Measurements from ENCODE around the gene CCDC30. TPM values are rescaled to one million over a fixed set of nuclear protein-coding genes. Genes with fewer than 3 reads are reported as not detected.

Gene CCDC30
- 0.38 and 1.8 TPM in 2 replicates for total RNA-seq (ENCODE audit: low replicate concordance)

DNA sequence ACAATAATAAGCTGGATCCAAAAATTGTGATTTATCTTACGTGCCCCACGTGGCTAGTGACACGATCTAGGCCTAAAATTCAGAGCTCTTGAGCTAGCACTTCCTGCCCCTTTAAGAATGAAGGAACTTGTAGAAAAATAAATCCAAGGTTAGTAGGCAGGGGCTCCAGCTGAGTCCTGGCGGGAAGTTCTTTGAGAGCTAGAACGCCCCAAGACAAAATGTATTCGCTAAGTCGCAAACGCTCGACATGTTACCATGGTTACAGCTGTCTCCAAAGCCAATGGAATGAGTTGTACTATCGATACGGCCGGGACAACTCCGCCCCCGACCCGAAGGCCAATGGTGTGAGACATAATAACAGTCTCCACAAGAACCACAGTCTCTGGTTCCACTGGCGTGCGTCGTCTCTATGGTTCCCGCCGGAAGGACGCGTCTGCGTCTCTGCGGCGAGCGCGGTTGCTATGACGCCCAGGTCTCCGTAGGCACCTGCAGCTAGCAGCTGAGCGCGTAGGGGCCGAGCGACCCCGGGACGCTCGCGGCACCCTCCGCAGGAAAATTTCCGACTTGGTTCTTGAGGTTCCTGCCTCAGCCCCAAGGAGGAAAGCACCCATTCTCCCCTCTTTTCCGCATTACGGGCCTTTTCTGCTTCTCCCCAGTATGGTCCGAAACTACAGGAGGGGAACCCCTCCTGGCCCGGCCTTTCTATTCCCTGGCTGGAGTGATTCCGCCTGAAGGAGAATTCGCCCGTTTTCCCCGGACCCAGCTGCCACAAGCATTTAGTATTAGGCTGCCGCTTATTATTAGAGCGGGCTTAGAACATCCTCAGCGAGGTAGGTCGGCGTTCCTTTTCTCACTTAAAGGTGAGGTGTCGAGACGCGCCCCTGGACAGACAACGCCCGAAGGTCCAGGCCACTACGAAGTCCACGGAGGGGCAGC is at the start of gene CCDC30:
Gene CCDC30, plus strand, starts transcription at position 459 of the 936 bp plus-strand sequence. CDS start 17,266 bp downstream, outside the sequence.

DNA sequence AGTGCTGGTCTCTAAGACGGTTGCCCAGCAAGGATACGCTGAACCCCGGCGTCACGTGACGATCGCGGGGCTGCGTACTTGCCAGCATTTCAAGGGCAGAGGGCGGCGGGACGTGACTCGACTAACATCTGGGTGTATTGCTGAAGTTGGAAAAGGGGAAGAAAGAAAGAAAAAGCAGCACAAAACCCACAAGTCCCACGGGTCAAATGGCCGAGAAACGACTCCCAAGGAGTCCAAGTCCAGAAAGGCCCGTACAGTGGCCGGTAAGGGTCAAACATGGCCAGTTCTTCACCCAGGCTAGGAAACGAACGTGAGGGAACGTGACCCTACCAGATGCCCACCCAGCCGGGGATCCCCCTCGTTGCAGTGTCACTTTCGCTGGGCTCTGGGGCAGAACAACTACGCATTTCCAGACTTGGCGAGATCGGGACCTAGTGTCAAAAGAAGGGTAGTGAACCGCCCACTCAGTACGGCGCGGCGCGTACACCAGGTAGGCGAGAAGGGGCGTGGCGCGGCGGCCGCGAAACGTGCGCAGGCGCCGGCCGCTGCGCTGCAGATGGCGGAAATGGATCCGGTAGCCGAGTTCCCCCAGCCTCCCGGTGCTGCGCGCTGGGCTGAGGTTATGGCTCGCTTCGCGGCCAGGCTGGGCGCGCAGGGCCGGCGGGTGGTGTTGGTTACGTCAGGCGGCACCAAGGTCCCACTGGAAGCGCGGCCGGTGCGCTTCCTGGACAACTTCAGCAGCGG is 6.9 kb upstream of the CCDC30 start, which contains the start of the genes PPCS and ZMYND12:
Gene PPCS, plus strand, starts transcription at position 534 of the 744 bp plus-strand sequence. Its CDS starts 23 bp downstream, at position 557.
Gene ZMYND12, minus strand, starts transcription at position 13 of the 744 bp plus-strand sequence. CDS start 25 bp downstream, outside the sequence.

DNA sequence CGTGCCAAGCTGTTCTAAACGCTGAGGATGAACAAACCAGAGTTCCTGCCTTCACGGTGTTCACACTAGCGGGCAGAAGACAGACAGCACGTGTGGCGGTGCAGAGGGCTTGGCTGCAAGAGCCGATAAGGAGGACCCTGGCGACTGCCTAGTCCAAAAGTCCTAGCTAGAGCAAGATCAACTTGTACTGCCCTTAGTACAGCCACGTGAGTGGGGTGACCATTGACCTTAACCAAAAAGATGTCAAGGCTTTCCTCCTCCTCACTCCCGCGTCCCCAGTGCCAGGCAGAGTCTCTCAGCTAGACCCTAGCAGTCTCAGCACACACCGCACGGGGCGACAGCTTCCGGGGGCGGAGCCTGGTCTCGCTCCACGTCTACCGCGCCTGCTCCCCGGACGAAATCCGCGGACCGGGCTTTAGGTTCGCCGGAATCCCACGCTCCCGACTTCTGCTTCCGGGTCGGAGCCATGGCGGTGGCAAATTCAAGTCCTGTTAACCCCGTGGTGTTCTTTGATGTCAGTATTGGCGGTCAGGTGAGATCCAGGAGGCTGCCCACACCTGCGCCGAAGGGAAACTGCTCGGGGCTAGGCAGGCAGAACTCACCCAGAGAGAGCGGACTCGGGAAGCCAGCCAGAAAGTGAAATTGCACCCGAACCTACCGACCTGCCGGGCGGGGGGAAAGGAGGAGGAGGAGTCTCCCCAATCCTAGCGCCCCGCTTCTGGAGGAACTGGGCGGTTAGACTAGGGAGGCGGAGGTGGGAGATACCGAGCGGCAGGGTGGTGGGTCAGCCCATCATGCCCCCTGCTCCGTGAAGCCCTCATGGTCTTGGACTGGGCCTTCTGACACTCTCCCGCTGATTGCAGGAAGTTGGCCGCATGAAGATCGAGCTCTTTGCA is 195.1 kb downstream of the CCDC30 start, which contains the start of gene PPIH:
Gene PPIH, plus strand, starts transcription at position 443 of the 896 bp plus-strand sequence. Its CDS starts 24 bp downstream, at position 467.

DNA sequence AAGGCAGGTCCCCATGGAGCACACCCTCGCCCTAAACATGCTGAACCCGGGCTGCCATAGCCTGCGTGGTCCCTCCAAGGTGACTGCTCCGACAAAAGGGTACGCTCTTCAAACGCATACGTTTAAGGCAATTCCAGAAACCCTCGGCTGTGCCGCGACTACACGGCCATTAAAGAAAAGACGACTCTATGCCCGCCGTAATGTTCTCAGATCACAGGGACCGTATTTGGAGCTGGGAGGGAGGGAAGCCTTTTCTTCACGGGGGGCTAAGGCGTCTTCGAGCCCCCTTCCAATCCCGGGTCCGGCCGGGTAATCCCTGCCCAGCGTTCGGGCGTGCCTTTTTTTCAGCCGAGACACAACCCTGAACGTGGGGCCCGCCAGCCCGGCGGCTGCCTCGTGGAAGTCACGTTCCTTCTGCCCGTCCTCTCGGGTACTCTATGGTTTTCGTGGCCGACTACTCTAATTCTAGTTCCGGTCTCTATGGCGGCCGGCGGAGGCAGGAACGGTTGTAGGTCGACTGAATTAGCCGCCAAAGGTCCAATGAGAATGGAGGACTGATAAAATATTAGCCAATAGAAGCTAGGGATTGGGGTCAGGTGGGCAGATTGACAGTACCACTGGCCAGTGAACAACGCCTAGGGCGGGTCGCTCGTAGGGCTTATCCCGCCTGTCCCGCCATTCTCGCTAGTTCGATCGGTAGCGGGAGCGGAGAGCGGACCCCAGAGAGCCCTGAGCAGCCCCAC is 218.8 kb downstream of the CCDC30 start, which contains the start of gene YBX1:
Gene YBX1, plus strand, starts transcription at position 678 of the 743 bp plus-strand sequence. CDS start 148 bp downstream, outside the sequence.

Other genes with a start within 250 kb of the CCDC30 start
- gene FOXJ3, start 128.1 kb upstream of the CCDC30 start, total RNA-seq (ENCODE audit: low replicate concordance): 9.7 and 9.9 TPM in 2 replicates
- not detected in 2 replicates for gene RIMKLA, start 82.5 kb upstream of the CCDC30 start, total RNA-seq (ENCODE audit: low replicate concordance)
- gene ZMYND12, start 7.3 kb upstream of the CCDC30 start, total RNA-seq (ENCODE audit: low replicate concordance): 0.15 and 0.59 TPM in 2 replicates
- gene PPCS, start 6.7 kb upstream of the CCDC30 start, total RNA-seq (ENCODE audit: low replicate concordance): 10.6 and 22.7 TPM in 2 replicates
- 20.9 and 28.3 TPM in 2 replicates for gene PPIH, start 195.1 kb downstream of the CCDC30 start, total RNA-seq (ENCODE audit: low replicate concordance)
- 851 and 971 TPM in 2 replicates for gene YBX1, start 219.1 kb downstream of the CCDC30 start, total RNA-seq (ENCODE audit: low replicate concordance)